ENCODE data around the gene ATRNL1.
A peak's percentile ranks its signal among the peaks of the same experiment; 100 is the strongest.

GRCh38 chr10:115948465-115948864, 855.3 kb downstream of the ATRNL1 start:
- peak; percentile 24; the same call in 1 of the 2 replicates for TF ChIP-seq CTCF (IDR thresholded peaks at IDR 0.05; ENCODE audit: low read length)
- no peak for TF ChIP-seq EZH2 (IDR thresholded peaks at IDR 0.05; ENCODE audit: borderline replicate concordance, low read length)

Measured in OCI-LY1 (cell line).